GM12874 (cell line): Measurements from ENCODE around the gene TJP2.

Experiments
- CTCF ChIP-seq: IDR thresholded peaks from 2 replicates; pipeline ENCODE4 v1.5.1; 2011; ENCODE audit warnings: low read depth, mild to moderate bottlenecking, control low read depth, low read length, moderate library complexity; ENCODE audit not compliant: insufficient read depth

The TJP2 gene

GRCh38 chr9:69168709-69169217, 5.3 kb upstream of the TJP2 start:
- TF ChIP-seq CTCF: no peak

GRCh38 chr9:69170231-69170630, 3.8 kb upstream of the TJP2 start:
- no peak for TF ChIP-seq CTCF

GRCh38 chr9:69171049-69171448, 3.0 kb upstream of the TJP2 start:
- TF ChIP-seq CTCF: no peak

GRCh38 chr9:69171517-69171916, 2.6 kb upstream of the TJP2 start:
- TF ChIP-seq CTCF: no peak

GRCh38 chr9:69172895-69173294, 1.2 kb upstream of the TJP2 start:
- no peak for TF ChIP-seq CTCF

- TF ChIP-seq CTCF: no peak
Measured at GRCh38 chr9:69173497-69173890, 583 bp upstream of the TJP2 start.

- TF ChIP-seq CTCF: no peak
Measured at GRCh38 chr9:69174616-69175463, 763 bp downstream of the TJP2 start.
